Aorta (tissue), 4 donors: ENCODE data around the gene TTC33. TPM values are rescaled to one million over a fixed set of nuclear protein-coding genes. Genes with fewer than 3 reads are reported as not detected.

Source experiments
- polyA plus RNA-seq, 2 donors: library from polyadenylated mRNA; stranded (reverse); fragments of 200-250 nt; gene quantifications; one replicate each; pipeline ENCODE4 v1.2.3, GENCODE V29; 2013
- total RNA-seq, 2 donors: library from RNA; stranded (reverse); fragmentation: NEBNext Ultra II Directional; extraction: Animal tissue kit (Norgen Biotek cat#: 25700); gene quantifications; one replicate each; pipeline ENCODE4 v1.2.1, GENCODE V29; 2021
- donor health status: healthy with polysubstance abuse.
- donor health status: Bipolar disorder and iron deficiency.
- donor health status: DM: no; HTN: no; CAD: no.
- donor health status: DM: yes; HTN: yes; CAD: no.

Gene TTC33
- total and polyA plus RNA-seq, 4 donors = 11.9 to 19.4 (median 15.8) TPM

Other genes starting within 250 kb of the TTC33 start
- 10 to 100 TPM in 1 of 2 donors, 1 to 10 TPM in 1; 10.0 to 18.2 TPM for gene PTGER4, start 76.0 kb downstream of the TTC33 start, total RNA-seq
- 1 to 10 TPM; 5.2 to 7.4 TPM for gene PTGER4, start 76.0 kb downstream of the TTC33 start, polyA plus RNA-seq
- gene PRKAA1, start 42.4 kb upstream of the TTC33 start, total RNA-seq = 100 to 1,000 TPM; 103 to 104 TPM
- 10 to 100 TPM; 20.5 to 49.8 TPM for gene PRKAA1, start 42.4 kb upstream of the TTC33 start, polyA plus RNA-seq
- 100 to 1,000 TPM; 772 to 916 TPM for gene RPL37, start 79.3 kb upstream of the TTC33 start, total RNA-seq
- 1,000 to 10,000 TPM; 1,304 to 1,463 TPM for gene RPL37, start 79.3 kb upstream of the TTC33 start, polyA plus RNA-seq
- gene CARD6, start 85.4 kb upstream of the TTC33 start, total RNA-seq = 10 to 100 TPM; 10.4 to 19.8 TPM
- 1 to 10 TPM; 4.6 to 4.8 TPM for gene CARD6, start 85.4 kb upstream of the TTC33 start, polyA plus RNA-seq
- 100 to 1,000 TPM; 327 to 412 TPM for gene C7, start 153.5 kb upstream of the TTC33 start, total RNA-seq
- gene C7, start 153.5 kb upstream of the TTC33 start, polyA plus RNA-seq = 10 to 100 TPM; 16.0 to 27.2 TPM